GM19397 (cell line): ENCODE results near the gene RAB35.
A peak's percentile ranks its signal among the peaks of the same experiment; 100 is the strongest.

Source experiments
- ATAC-seq: cut with Tn5 transposase; IDR thresholded peaks from one replicate; pipeline ENCODE4 v1.9.1; 2021; ENCODE audit warnings: mild to moderate bottlenecking, moderate library complexity; ENCODE audit not compliant: unreplicated experiment

Gene RAB35

GRCh38 chr12:120134307-120134980 lies 17.9 kb upstream of the RAB35 start:
- no peak for ATAC-seq

DNA sequence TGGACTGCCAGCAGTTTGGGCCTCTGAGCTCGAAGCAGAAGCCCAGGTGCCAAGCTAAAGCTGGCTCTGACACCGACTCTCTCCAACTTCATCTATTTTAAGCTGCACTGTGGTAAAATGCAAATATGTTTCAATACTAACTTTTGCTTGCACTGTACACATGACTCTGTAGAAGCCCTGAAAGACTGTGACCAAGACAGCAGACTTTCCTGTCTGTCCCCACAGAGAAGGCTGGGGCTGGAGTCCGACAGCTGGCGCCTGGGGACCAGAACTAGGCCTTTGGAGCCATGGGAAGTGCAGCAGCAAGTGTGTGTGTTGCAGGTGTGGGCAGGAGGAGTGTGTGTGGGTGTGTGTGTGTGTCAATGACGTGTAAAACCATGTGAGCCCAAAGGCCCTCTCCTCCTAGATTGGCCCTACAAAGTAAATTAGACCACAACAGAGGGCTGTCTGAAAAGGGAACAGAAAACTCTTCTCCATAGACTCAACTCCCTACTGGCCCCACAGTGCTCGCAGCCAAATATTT lies 16.4 kb upstream of the RAB35 start:
- peak; percentile 87 for ATAC-seq

DNA sequence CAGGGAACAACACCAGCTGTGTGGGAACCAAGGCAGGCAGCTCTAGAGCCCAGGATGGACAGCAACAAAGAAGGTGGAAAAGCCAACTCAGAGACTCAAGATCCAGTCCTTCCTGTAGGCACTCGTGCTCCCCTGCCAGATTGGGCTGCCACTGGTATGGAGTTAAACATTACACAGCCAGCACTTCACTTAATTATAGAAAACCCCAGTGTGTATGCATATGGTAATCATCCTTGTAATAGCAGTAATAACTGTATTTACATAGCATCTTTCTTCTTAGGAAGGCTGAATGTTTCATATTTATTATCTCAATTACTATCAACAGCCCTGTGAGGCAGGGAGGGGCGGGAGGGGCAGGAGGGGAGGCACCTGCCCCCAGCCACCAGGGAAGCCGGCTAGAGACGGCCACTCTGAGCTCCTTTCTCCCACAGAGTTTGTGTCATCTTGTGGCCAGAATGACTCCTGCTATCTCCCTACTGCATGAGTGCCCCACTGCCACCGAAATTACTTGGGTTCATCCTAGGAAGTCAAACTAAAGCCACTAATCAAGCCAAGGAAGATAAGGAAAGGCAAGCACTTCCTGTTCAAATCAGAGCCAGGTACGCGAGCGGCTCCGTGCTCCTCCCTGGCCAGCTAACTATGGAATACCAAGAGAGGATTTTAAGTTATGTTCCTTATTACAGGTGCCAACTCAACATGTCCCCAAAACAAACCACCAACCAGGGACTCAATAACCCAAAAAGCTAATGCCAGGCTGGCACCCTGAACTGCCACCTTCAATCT lies 15.7 kb upstream of the RAB35 start:
- ATAC-seq: no peak

GRCh38 chr12:120131116-120131515 lies 14.6 kb upstream of the RAB35 start:
- no peak for ATAC-seq

DNA sequence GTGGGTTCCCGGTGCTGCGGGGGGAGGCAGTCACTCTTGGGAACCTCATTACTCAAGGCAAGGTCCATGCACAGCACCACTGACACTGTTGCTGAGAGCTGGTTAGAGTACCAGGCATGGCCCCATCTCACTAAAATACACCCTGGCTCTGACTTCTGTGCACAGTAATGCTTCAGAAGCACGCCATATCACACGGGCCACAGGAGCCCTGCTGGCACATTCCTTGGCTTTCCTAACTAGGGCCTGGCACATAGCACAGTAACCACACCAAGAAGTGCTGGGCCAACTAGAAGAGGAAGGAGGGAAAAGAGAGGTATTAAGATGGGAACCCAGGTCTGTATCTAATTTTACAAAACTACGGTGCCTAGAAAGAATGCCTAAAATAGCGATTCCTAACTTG lies 13.5 kb upstream of the RAB35 start:
- ATAC-seq: no peak

- no peak for ATAC-seq
Measured at GRCh38 chr12:120126635-120127005, 10.1 kb upstream of the RAB35 start.

GRCh38 chr12:120125792-120126634 lies 9.5 kb upstream of the RAB35 start:
- no peak for ATAC-seq

DNA sequence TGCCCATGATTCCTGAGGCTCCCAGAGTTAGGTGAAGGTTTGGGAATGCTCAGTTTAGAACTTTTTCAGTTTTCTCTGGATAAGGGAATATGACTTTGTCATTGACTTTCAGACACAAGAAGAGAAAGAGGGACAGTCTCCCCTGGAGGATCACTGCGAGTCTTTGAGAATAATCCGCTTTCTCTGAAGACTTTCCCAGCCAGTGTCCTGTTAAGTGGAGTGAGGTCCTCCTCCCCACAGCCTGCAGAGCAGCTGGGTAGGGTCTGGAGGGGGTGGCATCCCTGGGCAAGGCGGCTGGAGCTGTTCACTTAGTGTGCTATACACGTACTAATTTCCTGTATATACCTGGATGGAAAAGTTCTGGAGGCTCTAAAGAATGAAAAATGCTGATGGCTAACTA lies 8.5 kb upstream of the RAB35 start:
- no peak for ATAC-seq

- peak; percentile 35 for ATAC-seq
Measured at GRCh38 chr12:120121766-120122293, 5.3 kb upstream of the RAB35 start.

DNA sequence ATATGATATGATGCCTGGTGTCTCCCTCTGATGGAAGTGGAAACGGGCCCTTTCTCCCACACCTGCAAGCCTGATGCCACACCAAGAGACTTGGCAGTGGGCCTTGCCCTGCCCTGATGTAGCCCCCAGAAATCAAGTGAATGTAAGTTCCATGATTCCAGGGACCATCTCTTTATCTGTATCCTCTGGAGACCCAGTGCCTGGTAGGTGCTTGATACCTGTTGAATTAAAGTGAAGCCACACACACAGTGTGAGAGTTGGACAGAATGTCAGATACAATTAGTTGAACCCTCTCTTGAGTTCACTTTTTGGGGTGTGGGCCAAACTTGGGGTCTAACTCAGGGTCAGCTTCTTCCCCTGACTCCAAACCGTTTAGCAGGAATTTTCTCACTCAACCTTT lies 4.8 kb upstream of the RAB35 start:
- ATAC-seq: no peak

DNA sequence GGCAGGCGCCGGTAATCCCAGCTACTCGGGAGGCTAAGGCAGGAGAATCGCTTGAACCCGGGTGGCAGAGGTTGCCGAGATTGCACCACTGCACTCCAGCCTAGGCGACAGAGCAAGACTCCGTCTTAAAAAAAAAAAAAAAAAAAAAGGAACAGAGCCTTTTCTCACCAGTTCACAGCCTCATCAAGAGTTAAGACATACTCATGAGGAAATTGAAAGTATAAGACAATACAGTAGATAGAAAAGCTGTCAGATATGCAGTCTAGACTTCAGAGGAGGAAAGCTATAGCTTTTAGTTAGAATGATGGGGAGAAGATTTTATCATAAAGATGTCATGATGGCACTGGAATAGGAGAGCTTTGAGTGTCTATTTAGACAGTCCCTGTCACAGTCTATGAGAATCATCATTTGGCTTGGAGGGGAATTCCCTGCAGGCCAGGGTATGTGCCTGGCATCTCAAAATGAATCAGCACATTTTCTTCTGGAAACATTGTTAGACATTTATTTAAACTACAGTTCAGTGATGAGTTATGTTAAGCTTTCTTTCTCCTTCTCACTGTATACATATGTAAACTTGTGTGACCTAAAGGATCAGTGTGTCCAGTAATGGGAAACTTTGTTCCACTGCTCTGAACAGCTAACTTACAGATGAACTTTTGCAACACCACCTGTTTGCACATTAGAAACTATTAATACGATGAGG lies 2.9 kb upstream of the RAB35 start:
- no peak for ATAC-seq

DNA sequence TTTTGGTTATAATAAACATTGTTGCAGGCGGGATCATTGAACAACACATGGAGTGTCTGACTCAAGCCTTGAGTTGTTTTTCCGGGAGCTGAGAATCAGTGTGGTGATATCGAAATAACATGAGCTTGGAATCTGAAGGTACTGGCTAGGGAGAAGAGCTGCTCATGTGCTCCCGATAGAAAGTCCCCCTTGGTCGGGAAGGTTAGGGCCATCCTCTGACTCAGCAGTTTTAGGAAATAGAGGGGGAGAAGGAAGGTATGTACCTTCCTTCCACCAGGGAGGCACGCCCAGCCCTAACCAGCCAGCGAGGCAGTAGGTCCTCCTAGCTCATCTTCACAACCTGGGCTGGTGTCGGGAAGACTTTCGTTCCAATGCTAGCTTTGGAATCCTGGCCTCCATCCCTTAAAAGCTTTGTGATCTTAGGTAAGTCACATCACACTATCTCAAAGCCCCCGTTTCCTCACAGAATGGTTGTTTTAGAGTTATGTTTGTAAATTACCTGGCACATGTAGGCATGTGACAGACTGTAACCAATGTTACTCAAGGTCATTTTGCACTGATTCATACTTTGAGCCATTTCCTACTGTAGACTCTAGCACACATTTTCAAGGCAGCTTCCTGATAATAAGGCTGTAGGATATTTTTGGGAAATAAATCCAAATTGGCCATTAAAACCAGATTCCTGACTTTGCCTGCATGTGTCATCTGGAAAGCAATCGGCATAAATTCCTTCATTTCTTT lies 1.9 kb upstream of the RAB35 start:
- ATAC-seq: no peak

DNA sequence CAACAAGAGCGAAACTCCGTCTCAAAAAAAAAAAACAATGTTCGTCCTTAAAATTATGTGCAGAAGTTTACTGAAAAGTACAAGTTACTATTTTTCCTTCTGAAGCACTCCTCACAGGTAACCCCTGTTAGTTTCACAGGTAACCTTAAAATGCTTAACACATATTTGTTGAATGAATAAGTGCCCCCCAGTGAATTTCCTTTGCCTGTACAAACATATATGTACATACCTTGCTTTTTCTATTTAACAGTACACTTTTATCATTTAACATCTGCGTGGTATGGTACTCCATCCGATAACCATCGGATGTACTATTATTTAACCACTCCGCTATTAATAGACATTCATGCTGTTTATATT lies 1.4 kb upstream of the RAB35 start:
- no peak for ATAC-seq

GRCh38 chr12:120116792-120117651 lies 469 bp upstream of the RAB35 start:
- peak; percentile 56 for ATAC-seq

DNA sequence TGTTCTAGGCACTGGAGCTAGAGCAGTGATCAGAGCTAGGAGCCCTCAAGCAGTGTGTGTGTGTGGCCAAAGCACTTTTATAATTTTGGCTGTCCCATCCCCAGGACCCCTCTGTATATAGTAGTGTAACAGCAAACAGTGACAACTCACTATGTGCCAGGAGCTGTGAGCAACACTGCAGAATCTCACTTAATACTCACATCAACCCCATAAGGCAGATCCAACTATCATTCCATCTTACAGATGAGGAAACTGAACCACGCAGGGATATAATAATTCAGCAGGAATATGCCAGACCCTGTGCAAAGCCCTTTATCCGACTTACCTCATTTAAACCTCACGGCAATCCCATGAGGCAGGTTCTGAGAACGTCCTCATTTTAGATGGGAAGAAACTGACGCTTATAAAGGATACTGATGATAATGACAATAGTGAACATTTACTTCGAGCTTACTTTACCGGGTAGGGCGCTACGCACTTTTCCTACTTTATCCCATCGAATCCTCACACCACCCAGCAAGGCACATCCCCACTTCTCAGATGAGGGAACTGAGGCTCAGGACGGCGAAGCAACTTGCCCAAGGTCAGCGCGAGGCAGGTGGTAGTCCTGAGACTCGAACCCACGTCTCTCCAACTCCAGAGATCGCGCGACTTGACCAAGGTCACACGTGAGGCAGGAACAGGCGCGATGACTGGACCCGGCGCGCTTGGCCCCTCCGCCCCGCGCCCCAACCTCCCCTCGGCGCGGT lies 687 bp downstream of the RAB35 start:
- ATAC-seq: no peak

GRCh38 chr12:120115066-120115465 lies 1.5 kb downstream of the RAB35 start:
- ATAC-seq: no peak

DNA sequence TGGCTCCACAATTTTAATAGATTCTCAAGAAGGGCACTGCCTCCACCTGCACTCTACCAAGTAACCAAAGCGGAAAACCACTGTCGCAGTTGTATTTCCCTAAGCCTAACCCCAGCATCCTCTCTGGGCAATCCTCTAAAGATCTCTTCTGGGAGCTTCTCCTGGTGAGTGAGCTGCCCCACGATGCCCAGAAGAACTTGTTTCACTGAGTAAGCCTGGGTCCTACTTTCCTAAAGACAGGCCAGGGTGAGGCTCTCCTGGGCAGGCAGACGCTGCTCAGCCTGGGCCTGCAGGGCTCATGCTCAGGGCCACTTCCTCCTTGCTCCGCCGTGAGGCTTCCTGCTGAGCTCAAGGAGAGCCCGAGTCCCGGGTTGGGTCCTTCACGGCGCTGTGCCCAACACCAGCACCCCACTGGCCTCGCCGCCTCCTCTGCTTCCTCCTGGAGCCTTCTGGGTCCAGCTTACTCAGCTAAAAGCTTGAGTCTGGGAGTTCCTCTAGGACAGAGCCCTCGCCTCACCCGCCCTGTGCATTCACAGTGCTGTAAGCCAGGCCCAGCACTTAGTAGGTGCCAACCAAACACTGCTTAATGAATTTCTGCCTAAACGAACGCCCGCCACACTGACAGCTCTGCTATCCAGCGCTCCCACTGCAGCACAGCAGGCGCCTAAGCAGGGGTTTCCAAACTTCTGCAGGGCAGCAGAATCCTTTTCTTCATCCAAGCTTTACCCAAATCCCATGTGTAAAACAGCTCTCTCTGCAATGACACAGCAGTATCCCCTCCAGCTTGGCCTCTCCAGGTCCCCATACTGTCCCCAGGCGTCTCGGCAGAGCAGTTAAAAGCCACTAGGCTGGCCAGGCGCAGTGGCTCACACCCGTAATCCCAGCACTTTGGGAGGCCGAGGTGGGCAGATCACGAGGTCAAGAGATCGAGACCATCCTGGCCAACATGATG lies 5.7 kb downstream of the RAB35 start:
- ATAC-seq: peak; percentile 58
